Stimulated activated CD8-positive, alpha-beta memory T cell treated with anti-CD3 and anti-CD28 coated beads, Interleukin-15, amount 100 ng/mL, for 1 hour (primary cell): ENCODE results near the gene PAK6.

Experiments used
- DNase-seq: peaks from one replicate; pipeline ENCODE4 v3.0.0-alpha.2; 2020; ENCODE audit warnings: low read depth

Gene PAK6

DNA sequence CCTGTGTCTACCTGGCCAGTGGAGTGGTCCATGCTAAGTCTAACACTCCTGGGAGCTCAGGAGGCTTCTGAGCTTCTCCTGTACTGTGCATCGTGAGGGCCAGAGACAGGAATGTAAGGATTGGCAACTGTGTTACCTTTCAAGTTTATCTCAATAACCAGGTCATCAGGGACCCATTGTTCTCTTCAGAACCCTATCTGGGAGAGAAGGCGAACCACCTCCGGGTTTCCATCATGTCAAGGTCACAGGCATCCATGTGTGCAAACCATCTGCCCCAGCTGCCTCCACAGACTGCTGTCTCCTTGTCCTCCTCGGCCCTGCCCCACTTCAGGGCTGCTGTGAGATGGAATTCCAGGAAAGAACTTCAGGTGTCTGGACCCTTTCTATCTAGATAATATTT, 38.1 kb downstream of the PAK6 start:
- no peak for DNase-seq

DNA sequence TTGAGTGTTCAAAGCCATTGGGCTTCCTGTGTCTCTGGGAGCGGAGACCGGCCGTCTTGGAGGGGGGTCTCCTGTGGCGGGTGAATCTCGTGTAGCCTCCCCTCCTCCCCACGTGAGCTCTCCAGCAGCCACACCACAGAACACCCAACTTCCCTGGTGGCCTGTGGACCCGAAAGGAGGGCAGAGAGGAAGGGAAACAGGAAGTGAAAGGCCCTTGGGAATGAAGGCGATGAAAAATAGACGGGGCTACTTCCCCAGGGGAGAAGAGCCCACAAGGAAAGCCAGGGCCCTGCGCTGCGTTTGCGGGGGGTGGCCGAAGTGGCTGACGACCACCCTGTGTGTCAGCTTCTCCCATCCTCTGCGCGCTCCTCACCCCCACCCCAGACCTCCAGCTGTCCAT, 38.6 kb downstream of the PAK6 start:
- no peak for DNase-seq

DNA sequence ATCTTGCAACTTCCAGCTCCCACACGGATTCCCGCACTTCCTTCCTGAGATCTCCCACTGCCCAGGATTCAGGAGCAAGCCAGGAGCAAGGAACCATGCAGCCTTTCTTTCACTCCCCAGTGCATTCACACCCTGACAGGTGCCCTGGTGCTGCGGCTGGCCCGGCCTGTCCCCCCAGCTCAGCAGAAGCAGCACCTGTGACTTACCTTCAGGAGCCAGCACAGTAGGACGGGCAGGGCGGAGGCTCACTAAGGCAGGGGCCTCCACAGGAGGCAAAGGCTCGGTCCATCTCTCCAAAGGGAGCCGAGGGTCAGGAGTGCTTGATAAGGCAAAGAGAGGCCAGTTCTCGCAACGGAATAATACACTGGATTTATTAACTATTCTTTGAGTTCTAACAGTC, 39.2 kb downstream of the PAK6 start:
- DNase-seq: no peak

DNA sequence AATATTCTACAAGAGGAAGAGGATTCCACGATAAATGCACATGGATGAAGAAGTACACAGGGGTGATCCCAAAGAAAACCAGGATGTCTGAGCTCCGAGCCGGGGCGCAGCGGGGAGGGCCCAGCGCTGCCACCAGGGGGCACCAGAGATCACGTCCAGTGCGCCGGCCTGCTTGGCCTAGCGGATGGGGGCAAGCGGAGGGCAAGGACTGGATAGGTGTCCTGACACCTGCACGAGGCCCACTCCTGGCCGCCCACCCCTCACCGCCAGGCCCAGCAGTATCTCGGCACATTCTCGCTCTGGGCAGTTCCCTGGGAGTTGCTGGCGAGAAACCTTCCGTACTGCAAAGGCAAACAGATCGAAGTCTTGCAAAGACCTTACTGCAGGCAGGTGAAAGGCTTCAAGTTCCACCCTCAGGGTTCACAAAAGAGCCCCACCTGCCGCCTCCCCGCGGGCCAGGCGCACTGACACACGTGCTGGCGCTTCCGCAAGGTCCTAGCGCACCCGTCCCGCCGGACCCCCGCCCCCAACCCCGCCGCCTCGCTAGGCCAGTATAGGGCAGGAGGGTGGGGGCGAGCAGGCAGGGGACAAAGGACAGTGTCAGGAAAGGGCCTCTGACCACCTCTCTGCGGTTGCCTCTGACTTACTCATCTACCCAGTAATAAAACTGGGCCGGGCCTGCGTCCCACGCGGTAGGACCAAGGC, 40.7 kb downstream of the PAK6 start:
- DNase-seq: peak; percentile 56

DNA sequence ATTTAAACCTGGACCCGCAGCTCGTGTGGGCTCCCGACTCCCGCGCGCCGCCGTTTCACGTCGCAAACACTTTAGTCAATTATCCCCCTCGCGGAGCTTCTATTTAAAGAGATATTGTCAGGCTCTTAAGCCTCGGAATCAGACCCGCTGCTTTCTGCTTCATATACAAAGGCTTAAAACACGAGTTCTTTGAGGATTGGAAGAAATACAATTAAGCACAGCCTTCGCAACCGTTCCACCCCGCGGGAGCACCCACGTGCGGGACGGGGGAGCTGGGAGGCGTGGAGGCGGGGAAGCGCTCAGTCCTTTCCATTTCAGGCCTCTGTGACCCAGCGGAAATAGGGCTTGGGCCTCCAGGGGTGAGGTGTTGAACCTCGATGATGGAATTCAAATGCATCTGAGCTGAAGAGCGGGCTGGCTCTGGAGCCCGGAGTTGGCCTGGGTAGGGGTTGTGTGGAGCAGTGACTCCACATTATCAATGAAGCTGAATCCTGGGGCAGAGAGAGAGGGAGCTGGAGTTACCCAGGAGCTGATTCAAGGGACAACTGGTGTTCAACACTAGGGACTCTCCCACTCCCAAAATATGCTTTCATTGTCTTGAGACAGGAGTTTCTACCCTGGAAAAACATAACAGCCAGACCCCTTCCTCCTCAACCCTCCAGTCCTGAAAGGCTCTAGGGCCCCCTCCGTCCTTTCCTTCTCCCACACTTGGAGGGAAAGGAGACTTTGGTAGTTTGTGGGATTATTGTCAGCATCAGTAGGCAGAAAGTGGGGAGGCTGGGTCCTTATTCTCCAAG, 41.6 kb downstream of the PAK6 start:
- DNase-seq: no peak

DNA sequence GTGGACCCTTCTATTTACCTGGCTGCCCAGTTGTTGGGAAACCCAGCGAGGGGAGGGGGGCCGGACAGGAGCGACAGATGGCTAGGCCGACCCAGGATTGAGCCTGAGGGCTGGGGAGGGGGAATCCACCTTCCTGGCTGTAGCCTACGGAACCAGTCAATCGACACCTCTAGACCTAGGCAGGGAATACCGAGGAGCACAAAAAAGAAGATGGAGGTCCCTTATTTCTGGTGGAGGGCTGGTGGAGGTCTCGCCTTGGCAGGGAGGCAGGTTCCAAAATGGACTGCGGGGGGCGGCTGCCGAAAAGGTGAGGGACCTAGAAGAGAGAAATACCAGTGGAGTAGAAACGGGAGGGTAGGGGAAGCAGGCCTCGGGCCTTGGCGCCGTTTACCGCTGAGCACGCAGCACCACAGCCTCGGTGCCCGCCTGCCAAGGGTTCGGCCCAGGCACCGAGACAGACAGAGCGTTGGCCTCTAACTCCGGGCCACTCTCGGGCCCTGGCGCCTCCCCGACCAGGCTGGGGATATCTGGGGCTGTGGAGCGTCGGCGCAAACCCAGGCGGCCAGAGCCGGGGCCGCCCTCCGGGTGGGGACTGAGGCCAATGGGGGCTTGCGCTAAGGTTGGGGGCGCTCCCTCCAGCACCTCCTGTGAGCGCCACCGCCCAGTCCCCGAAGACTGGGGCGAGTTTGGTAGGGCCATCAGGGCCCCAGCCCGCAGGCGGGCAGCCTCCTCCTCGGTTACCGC, 42.4 kb downstream of the PAK6 start:
- no peak for DNase-seq

DNA sequence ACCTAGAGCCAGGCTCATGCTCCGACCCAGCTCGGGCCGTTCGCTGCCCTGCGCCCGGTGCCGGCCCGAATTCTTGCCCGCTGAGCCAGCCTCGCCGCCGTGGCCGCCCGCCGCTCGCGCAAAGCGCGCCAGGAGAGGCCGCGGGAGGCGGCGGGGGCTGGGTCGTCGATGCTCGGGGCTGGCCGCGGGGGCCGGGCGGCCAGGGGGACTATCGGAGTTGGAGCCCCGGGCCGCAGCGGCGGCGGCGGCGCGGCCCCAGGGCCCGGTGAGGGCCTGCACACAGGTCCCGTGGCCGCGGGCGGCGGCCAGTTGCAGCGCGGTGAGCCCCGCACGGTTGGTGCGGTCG, 42.9 kb downstream of the PAK6 start:
- DNase-seq: no peak

DNA sequence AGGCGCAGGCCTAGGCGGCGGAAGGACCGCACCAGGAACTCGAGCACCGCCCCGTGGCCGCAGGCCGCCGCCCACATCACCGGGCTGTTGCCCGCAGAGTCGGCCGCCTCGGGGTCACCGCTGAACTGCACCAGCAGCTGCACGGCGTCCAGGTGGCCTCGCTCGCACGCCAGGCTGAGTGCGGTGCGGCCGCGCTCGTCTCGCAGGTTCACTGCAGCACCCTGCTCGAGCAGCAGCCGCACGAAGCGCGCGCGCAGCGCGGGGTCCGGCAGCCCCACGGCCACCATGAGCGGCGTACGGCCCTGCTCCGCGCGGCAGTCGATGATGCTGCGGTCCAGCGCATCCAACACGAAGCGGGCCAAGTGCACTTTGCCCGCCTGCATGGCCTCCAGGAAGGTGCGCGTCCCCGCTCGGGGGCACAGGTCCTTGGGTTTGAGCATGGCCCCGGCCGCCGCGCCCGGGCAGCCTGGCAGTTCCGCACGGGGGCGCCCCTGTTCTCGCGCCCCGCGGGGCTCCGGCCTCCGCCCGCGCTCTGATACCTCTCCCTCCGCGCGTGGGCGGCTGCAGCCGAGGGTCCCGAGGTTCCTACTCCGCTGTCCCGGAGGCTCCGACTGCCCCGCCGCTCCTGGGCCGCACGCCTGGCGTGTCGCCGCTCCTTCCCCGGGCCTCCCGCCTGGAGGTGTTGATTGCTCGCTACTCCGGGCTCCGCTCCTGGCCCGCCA, 43.4 kb downstream of the PAK6 start:
- DNase-seq: no peak

DNA sequence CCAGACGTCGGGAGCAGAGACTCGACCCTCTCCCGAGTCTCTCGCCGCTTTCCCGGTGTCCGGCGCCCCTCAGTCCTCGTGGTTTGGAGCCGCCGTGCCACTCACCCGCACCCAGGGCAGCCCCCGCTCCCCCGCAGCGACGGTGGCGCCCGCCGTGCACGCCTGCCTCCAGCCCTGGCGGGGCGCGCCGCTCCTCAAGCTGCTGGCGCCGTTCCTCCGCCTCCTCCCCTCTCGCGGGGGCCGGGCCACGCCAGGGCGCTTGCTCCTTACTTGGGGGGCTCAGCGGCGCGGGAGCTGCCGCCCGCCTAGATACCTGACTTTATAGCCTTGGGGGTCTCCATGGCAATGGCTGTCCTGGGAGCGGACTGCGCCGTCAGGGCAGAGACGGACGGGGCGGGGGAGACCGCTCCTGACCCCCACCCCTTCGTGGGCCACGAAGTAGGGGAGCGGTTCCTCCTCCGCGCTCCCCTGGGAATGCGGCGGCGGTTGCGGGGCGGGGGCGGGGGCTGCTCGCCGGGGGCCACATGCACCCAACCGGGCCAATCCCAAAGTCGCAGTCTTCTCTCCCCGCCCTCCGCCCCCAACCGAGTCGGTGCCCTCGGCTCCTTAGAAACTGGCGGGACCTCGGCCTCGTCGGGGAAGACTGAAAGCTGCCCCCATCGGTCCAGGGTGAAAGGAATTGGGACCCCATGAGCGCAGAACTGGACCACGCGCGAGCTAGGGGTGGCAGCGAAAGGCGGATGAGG, 44.2 kb downstream of the PAK6 start, which contains the start of gene ANKRD63:
ANKRD63 (minus strand) TSS at position 196 of the 746 bp plus-strand sequence. CDS start 478 bp downstream, outside the sequence.
- DNase-seq: no peak

DNA sequence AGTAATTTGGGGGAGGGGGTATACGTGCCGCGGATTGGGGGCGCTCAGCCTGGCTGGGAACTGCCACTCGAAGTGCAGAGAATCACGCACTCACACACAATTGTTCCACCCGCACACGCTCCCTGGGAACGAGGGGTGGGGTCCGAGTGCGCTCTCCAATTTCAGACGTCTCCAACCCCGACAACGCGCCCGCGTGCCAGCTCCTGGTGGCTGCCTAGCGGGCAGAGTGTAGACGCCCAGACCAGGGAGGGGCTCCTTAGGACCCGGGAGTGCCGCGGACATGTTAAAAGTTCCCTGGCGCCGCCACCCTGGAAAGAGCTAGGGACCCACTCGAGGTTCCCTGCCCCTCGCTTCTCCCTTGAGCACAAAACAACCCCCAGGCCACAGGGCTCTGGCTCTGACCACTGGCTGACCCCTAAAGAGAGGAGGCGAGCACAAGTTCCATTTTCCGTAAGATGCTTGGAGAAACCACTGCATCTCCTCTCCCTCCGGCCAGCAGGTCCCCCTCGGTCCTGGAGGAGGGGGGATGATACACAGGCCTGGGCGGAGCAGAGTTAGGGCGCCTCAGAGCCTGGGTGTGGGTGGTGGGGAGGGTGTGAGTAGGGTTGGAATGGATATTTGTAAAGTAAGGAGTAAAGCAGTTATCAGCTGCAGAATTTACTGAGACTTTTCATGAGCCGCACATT, 44.9 kb downstream of the PAK6 start:
- no peak for DNase-seq

DNA sequence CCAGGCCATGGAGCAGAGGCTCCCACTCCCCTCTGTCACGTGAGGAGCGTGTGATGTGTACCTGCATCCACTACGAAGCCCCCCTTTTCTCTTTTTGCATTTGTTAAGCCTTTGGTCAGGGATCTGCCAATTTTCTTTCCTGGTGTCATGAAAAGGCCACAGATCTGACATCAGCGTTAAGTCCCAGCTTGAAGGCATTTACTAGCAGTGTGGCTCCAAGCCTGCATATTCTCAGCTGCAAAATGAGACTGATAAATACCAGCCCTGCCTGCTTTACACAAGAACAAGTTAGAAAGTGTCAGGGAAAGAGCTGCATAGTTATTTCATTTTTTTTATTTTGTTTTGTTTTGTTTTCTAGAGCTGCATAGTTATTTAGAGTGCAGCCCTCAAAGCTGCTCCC, 46.3 kb downstream of the PAK6 start:
- no peak for DNase-seq

DNA sequence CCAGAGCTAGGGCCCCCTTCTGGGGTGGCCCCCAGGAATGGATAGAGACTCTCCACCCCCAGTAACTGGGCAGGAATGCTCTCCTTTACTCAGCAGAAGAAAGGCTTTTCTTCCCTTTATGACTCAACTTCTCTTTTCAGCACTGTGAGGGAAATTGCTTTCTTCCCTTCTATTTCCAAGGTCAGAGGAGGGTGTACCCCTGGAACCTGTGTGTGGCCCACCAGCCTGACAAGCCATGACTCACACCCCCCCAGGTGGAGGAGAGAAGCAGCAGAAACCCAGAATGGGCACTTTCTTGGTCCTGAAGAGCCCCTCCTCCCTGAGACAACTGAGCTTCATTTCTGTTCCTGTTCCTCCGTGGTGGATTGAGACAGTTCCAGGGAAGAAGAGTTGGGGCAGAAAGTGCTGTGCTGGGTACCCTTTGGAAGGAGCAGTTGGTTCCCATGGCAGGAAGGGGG, 46.7 kb downstream of the PAK6 start:
- DNase-seq: no peak

DNA sequence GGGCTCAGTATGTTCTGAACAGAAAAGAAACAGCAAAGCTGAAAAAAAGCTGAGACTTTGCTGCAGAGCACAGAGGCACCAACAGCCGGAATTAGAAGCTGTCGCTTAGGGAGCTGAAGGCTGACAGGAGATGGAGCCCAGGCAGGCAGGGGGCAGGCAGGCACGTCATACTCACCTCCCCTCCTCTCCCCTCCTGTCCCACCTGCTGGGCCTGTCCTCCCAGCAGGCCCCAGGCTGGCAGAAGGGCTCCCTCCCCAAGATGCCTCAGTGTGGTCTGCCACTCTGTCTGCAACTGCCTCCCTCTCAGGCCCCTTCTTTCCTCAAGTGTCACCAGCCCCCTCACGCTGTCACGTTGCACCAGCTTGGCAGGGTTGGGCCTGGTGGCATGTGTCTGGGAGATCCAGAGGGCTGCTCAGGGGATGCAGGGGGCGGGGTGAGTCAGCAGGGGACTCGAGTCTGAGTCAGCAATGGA, 47.2 kb downstream of the PAK6 start:
- no peak for DNase-seq

DNA sequence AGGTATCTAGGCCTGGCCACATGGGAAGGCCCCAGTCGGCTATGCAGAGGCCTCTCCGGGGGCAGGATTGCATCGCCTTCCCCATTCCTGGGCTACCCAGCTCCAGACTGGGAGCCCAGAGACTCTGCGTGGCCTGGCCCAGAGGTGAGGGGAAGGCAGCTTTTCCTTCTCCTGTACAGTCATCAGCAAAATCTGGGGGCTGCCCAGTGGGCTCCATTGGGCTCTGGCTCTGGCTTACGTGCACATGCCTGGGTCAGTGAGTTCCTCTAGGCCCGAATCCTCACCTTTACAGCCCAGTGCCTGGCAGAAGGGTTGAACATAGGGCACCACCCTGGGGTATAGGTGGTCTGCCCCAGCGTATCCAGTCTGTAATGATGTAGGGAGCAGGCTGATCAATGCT, 47.9 kb downstream of the PAK6 start:
- no peak for DNase-seq

DNA sequence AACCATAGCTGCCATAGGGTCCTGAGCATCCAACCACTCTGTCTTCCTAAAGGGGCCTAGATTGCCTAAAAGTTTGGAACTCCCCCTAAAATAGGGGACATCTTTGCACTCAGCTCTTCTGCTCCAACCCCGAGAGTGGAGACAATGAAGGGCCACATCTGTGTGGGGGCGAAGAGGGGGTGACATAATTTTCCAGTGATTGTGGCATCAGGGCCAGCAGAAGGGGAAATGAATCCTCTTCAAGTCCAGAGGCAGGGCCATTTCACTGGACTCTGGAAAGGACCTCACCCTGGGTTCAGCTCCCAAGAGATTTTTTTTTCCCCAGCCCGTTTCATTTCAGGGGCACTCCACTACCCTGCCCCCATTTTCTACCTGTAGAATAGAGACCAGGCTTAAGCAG, 48.6 kb downstream of the PAK6 start:
- no peak for DNase-seq

DNA sequence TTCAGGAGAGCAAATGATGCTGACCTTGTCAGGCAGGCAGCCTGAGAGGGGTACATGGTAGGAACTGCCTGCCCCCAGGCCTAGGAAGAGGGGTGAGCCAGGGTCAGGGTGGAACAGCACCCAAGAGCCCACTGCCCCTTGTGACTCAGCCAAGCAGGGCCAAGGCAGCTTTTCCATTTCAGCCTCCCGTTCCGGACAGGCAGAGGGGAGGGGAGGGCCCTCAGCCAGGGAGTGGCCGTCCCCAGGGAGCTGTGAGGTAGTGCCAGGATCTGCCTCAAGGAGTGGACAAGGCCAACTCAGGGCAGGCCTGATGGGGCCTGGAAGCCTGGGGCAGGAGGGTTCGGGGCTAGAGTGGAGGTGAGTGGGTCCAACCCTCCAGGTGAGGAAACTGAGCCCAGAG, 49.1 kb downstream of the PAK6 start:
- no peak for DNase-seq

DNA sequence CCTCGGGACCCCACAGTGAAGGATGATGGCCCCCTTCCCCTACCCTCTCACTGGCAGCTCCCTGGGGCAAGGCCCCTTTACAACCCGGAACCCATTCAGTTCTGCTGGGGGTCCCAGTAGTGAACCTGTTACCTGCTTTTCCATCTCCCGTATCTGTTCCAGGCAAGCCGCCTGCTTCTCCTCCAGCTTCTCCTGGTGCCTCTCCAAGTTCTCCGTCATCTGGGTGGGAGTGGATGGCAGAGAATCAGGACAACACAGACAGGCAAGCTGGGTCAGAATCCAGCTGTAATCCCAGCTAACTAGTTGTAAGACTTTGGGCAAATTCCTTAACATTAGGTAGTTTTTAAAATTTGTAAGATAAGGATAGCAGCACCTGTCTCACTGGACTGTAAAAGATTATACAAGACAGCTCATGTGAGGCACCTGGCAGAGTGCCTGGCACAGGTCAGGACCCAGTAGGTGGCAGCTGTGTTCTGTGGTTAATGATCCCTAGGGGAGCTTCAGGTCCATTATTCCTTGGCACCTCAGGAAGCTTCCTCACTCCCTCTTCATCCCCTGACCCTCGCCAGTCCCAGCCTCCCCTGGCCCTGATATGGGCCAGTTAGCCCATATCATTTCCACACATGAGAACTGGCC, 50.4 kb downstream of the PAK6 start:
- DNase-seq: no peak

DNA sequence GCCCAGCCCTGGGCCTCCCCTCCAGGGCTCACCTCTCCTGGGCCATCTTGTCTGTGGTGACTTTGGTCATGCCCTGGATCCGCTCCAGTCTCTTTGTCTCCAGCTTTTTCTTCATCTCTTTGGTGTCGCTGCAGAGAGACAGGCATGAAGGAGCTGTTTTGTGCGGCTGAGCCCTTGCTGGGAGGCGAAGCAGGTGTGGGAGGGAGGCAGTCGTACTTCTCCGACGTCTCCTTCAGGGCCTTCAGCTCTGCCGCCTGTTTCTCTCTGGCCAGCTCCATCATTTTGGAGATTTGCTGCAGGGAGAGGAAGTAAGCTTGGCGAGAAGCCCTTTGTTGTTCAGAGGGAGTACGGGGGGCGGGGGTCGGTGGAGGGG, 51.7 kb downstream of the PAK6 start:
- no peak for DNase-seq

DNA sequence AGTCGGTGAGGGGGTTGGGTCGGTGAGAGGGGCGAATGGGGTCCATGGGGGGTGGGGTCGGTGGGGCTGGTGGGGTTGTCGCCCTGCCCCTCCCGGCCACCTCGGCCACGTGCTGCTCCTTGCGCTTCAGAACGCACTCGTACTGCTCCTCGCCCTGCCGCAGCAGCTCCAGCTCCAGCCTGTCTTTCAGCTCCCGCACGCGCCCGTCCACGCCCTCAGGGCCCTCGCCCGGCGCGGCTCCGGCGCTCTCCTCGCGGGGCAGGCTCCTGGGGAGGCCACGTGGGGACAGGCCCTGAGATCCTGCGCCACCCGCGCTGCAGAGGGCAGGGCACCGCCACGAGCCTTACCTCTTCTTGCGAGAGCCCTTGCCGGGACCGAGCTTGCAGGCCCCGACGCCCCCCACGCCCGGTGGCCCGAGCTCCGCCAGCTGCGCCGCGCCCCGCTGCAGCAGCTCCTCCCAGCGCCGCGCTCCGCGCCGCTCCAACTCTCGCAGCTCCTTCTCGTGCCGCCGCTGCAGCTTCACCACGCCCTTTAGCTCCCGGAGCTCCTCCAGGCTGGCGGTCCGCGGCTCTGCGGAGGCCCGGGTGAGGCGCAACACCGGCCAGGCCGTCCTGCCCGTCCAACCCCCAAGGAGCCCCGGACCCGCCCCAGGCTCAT, 52.2 kb downstream of the PAK6 start:
- no peak for DNase-seq

DNA sequence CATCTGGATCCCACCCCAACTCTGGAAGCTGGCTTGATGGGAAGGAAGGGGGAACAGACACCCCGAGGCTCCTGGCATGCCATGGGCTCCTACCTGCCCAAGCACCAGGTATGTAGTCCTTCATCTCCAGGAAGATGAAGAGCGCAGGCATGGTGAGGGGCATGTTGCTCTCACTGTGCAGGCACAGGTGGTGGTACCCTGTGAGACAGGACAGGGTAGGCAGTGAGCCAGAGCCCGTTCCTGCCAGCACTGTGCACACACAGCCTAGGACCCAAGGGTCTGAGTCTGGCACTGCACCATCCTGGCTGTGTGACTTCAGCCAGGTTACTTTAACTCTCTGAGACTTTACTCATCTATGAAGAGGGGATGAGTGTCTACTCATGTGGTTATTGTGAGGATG, 53.4 kb downstream of the PAK6 start:
- DNase-seq: no peak
